ENCODE results near the gene LY6G6F.
"Not testable (repeated sequence)": the region's sequence is repeated elsewhere in the genome, so short reads cannot be mapped to it uniquely, and the experiment has no call there.

Gene LY6G6F

GRCh38 chr6:31705931-31706330 is 735 bp upstream of the LY6G6F start:
- DNase-seq: no peak

GRCh38 chr6:31707701-31708100 is 1.0 kb downstream of the LY6G6F start:
- no peak for DNase-seq

GRCh38 chr6:31708224-31708623 is 1.6 kb downstream of the LY6G6F start:
- DNase-seq: no peak

- DNase-seq: not testable (repeated sequence)
Measured at GRCh38 chr6:31709157-31709556, 2.5 kb downstream of the LY6G6F start.

- DNase-seq: no peak
Measured at GRCh38 chr6:31710523-31711219, 4.0 kb downstream of the LY6G6F start.

GRCh38 chr6:31711233-31711632 is 4.6 kb downstream of the LY6G6F start:
- DNase-seq: no peak

GRCh38 chr6:31712296-31712695 is 5.6 kb downstream of the LY6G6F start:
- no peak for DNase-seq

GRCh38 chr6:31713465-31713864 is 6.8 kb downstream of the LY6G6F start:
- no peak for DNase-seq

- no peak for DNase-seq
Measured at GRCh38 chr6:31713991-31714684, 7.5 kb downstream of the LY6G6F start.

GRCh38 chr6:31715022-31715958 is 8.6 kb downstream of the LY6G6F start, which contains the start of gene LY6G6D:
TSS of gene LY6G6D (plus strand) at chr6:31715348. CDS start at chr6:31715356, 8 bp downstream.
- DNase-seq: no peak

- no peak for DNase-seq
Measured at GRCh38 chr6:31717499-31718222, 11.0 kb downstream of the LY6G6F start.

- no peak for DNase-seq
Measured at GRCh38 chr6:31718265-31718664, 11.6 kb downstream of the LY6G6F start.

GRCh38 chr6:31719001-31719400 is 12.3 kb downstream of the LY6G6F start:
- no peak for DNase-seq

- DNase-seq: no peak
Measured at GRCh38 chr6:31720196-31720770, 13.6 kb downstream of the LY6G6F start.

GRCh38 chr6:31721351-31722020 is 14.8 kb downstream of the LY6G6F start, which contains the start of gene LY6G6C:
TSS of gene LY6G6C (minus strand) at chr6:31721746. CDS start at chr6:31721679, 67 bp downstream.
- DNase-seq: no peak

GRCh38 chr6:31722173-31722572 is 15.5 kb downstream of the LY6G6F start:
- no peak for DNase-seq

- DNase-seq: no peak
Measured at GRCh38 chr6:31723245-31723979, 16.7 kb downstream of the LY6G6F start, which contains the start of gene MPIG6B. TSS of gene MPIG6B (plus strand) at chr6:31723373. CDS start at chr6:31723384, 11 bp downstream.

- no peak for DNase-seq
Measured at GRCh38 chr6:31723980-31724691, 17.5 kb downstream of the LY6G6F start.

- DNase-seq: no peak
Measured at GRCh38 chr6:31725502-31726350, 19.1 kb downstream of the LY6G6F start.
